HepG2 (cell line): ENCODE measurements around the gene FUT3. TPM values are rescaled to one million over a fixed set of nuclear protein-coding genes. Genes with fewer than 3 reads are reported as not detected.

ENCODE experiments used
- ATAC-seq: fragments of 200-7000 bp; cut with Tn5 transposase; 3 replicates; pipeline ENCODE4 v1.9.1; 2020; ENCODE audit warnings: mild to moderate bottlenecking, moderate library complexity
- BruUV-seq: library from RNA; stranded (reverse); fragments of 400-500 nt; replicated peaks from 2 replicates; lab custom pipeline; 2021; lab: Mats Ljungman, UMichigan
- CTCF ChIA-PET: fragments of 300-600 bp; formaldehyde crosslinking; extraction: SDS; loops from one replicate; lab custom pipeline; 2021; ENCODE audit warnings: low total read pairs, inconsistent platforms, low intra/inter-chr PET ratio; lab: Yijun Ruan, JAX
- POLR2A ChIA-PET: fragments of 350-600 bp; sonication (Branson Sonifier 250); formaldehyde crosslinking; loops from one replicate; lab custom pipeline; 2020; ENCODE audit warnings: antibody characterized with exemption, inconsistent platforms; lab: Yijun Ruan, JAX
- DNase-seq: peaks from one replicate; pipeline ENCODE4 v3.0.0-alpha.2; 2015; ENCODE audit warnings: low spot score
- FAIRE-seq: peaks from 3 replicates; lab custom pipeline; 2011; peaks lifted over from hg19 to GRCh38; lab: Jason Lieb, UNC
- H2AFZ ChIP-seq: one replicate; pipeline ENCODE4 v1.6.1; 2011; ENCODE audit warnings: low read length, inconsistent platforms
- H3K27ac ChIP-seq: fragments of 300-600 bp; 3 replicates; pipeline ENCODE4 v1.8.0; 2011; ENCODE audit warnings: mixed run types, mild to moderate bottlenecking, mixed read lengths, low read length, inconsistent platforms; ENCODE audit not compliant: insufficient read depth; ENCODE audit errors: extremely low read length
- H3K27me3 ChIP-seq, 2 experiments: fragments of 200-600 bp in 1 of 2; 2 replicates in 1 of 2; 3 replicates in 1 of 2; pipeline versions ENCODE4 v1.6.0 to v1.8.0; 2011; ENCODE audit warnings: low read length in 2 of 2, mild to moderate bottlenecking in 2 of 2, moderate library complexity in 2 of 2, inconsistent platforms in 1 of 2; ENCODE audit not compliant: insufficient read depth in 2 of 2, control insufficient read depth in 1 of 2
- H3K36me3 ChIP-seq, 2 experiments: fragments of 200-600 bp in 1 of 2; replicated peaks in 1 of 2; 2 replicates in 1 of 2; 3 replicates in 1 of 2; pipeline versions ENCODE4 v1.5.1 to v1.8.0; 2011; ENCODE audit warnings: low read length in 2 of 2, inconsistent platforms in 1 of 2; ENCODE audit not compliant: insufficient read depth in 2 of 2, control insufficient read depth in 1 of 2
- H3K4me1 ChIP-seq: 2 replicates; pipeline ENCODE4 v1.5.1; 2012; ENCODE audit warnings: low read length, inconsistent platforms; ENCODE audit not compliant: insufficient read depth
- H3K4me2 ChIP-seq: 2 replicates; pipeline ENCODE4 v1.6.0; 2011; ENCODE audit warnings: low read depth, low read length, inconsistent platforms
- H3K4me3 ChIP-seq, 3 experiments: fragments of 200-600 bp in 1 of 3; sonication (generic), shearing (Covaris generic) in 1 of 3; replicated peaks in 1 of 3; 2 replicates each; pipeline ENCODE4 v1.5.1; 2011 to 2016; ENCODE audit warnings: low read length in 3 of 3, inconsistent platforms in 2 of 3, low read depth in 2 of 3, mild to moderate bottlenecking in 2 of 3, control low read depth in 1 of 3, mixed read lengths in 1 of 3; ENCODE audit not compliant: insufficient read depth in 1 of 3
- H3K79me2 ChIP-seq: one replicate; pipeline ENCODE4 v1.6.1; 2011; ENCODE audit warnings: low read length, inconsistent platforms; ENCODE audit not compliant: insufficient read depth
- H3K9ac ChIP-seq: 2 replicates; pipeline ENCODE4 v1.6.0; 2011; ENCODE audit warnings: mild to moderate bottlenecking, low read depth, low read length, inconsistent platforms; ENCODE audit not compliant: insufficient read depth
- H3K9me3 ChIP-seq: 2 replicates; pipeline ENCODE4 v1.5.1; 2012; ENCODE audit warnings: mild to moderate bottlenecking, low read length
- H4K20me1 ChIP-seq: 2 replicates; pipeline ENCODE4 v1.6.0; 2011; ENCODE audit warnings: inconsistent platforms, mild to moderate bottlenecking, low read length, moderate library complexity; ENCODE audit not compliant: insufficient read depth
- KMT2A ChIP-seq: sonication (generic); formaldehyde crosslinking; IDR thresholded peaks from 2 replicates; pipeline ENCODE4 v1.4.0; 2020; ENCODE audit warnings: missing genetic modification reagents
- NONO ChIP-seq, 2 experiments: fragments of 450-650 bp in 1 of 2; sonication (generic) in 1 of 2; formaldehyde crosslinking in 1 of 2; IDR thresholded peaks in 1 of 2; conservative IDR thresholded peaks in 1 of 2; 2 replicates each; pipeline versions ENCODE4 v1.6.1 to v1.8.0; 2017 to 2022; ENCODE audit warnings: mild to moderate bottlenecking in 1 of 2, missing genetic modification reagents in 1 of 2, moderate library complexity in 1 of 2
- TOE1 ChIP-seq: sonication (generic); formaldehyde crosslinking; IDR thresholded peaks from 2 replicates; pipeline ENCODE4 v1.4.0; 2020; ENCODE audit warnings: mild to moderate bottlenecking, missing genetic modification reagents
- ZFP36 ChIP-seq: fragments of 150-350 bp; IDR thresholded peaks from 2 replicates; pipeline ENCODE4 v1.6.1; 2018; ENCODE audit warnings: borderline replicate concordance, low read length, low read depth; ENCODE audit not compliant: partially characterized antibody
- ZNF772 ChIP-seq: sonication (generic); formaldehyde crosslinking; IDR thresholded peaks from 2 replicates; pipeline ENCODE4 v1.5.0; 2020; ENCODE audit warnings: mild to moderate bottlenecking, missing genetic modification reagents
- ZSCAN22 ChIP-seq: sonication (generic); formaldehyde crosslinking; IDR thresholded peaks from 2 replicates; pipeline ENCODE4 v1.4.0; 2020; ENCODE audit warnings: mild to moderate bottlenecking, missing genetic modification reagents
- WGBS: methylation state at CpG from one replicate; pipeline ENCODE4 v1.1.6; 2017; ENCODE audit warnings: low lambda C conversion rate; 5-methylcytosine and 5-hydroxymethylcytosine counted together
- in situ Hi-C: cut with HindIII; loops from 2 replicates; pipeline ENCODE4 v1.10.0; 2017; ENCODE audit warnings: low pct_unique_long_range_greater_than_20kb; ENCODE audit not compliant: extremely low pct_ligation_motif_present
- intact Hi-C: fragments of 100-400 bp; cut with micrococcal nuclease; formaldehyde crosslinking; loops from one replicate; pipeline ENCODE4 v1.10.0; 2022; ENCODE audit not compliant: unreplicated experiment
- polyA plus RNA-seq, 8 experiments: library from polyadenylated mRNA; depleted of rRNA in 3 of 8; stranded (reverse) in 7 of 8; unstranded in 1 of 8; fragments of >200 nt; fragmentation: Illumina TruSeq in 4 of 8; extraction: Trizol in 4 of 8; gene quantifications; 2 replicates each; pipeline versions ENCODE4 v1.2.1 to v1.2.3, GENCODE V29; 2011 to 2016; ENCODE audit warnings: low read depth in 4 of 8, missing spikeins in 1 of 8, mixed read lengths in 1 of 8; ENCODE audit not compliant: insufficient read depth in 1 of 8
- total RNA-seq, 5 experiments: library from RNA; depleted of rRNA; stranded (reverse); fragments of >200 nt; fragmentation: Illumina TruSeq; extraction: Trizol; gene quantifications; 2 replicates each; pipeline ENCODE4 v1.2.3, GENCODE V29; 2016; ENCODE audit warnings: low read depth in 1 of 5
- TF ChIP-seq, protein P1 (sequence below): sonication (generic); formaldehyde crosslinking; IDR thresholded peaks from 2 replicates; pipeline ENCODE4 v1.4.0; 2020; ENCODE audit warnings: missing genetic modification reagents

The FUT3 gene
- total and polyA plus RNA-seq, 2 of the 13 experiments (the other 11 are each of a cell fraction or from before 2014, with no cell fraction given): 0.53 to 1.1 TPM

GRCh38 chr19:5795382-5795919 is 55.8 kb downstream of the FUT3 start:
- no peaks in the 10 kb centered on the region for H4K20me1 ChIP-seq
- H3K79me2 ChIP-seq: no peaks in the 10 kb centered on the region
- no peak overlapping the region for H3K4me3 ChIP-seq
- FAIRE-seq (no peak), ATAC-seq (no peak), DNase-seq (no peak)
- TF ChIP-seq ZSCAN22 (CRISPR knock-in tag): no peak
- TF ChIP-seq ZNF772 (CRISPR knock-in tag): no peak
- TF ChIP-seq NONO (IDR thresholded peaks at IDR 0.05): no peak
- no peak for TF ChIP-seq NONO (CRISPR knock-in tag; conservative IDR thresholded peaks at IDR 0.05)
- peak; percentile 80 for TF ChIP-seq ZFP36
- TF ChIP-seq TOE1 (CRISPR knock-in tag): no peak
- TF ChIP-seq KMT2A (CRISPR knock-in tag): no peak
- peaks cover 40% of the 10 kb centered on the region for H3K4me1 ChIP-seq
- H3K9me3 ChIP-seq: no peaks in the 10 kb centered on the region
- H3K27me3 ChIP-seq: peaks cover 0 to 5% of the 10 kb centered on the region in 2 experiments; a peak in 2 of 5 replicates
- intact Hi-C loops: no loop called here
- POLR2A ChIA-PET: no interaction called here
- no peak overlapping the region for H3K4me2 ChIP-seq
- H3K9ac ChIP-seq: no peak overlapping the region
- no peak overlapping the region for H2AFZ ChIP-seq
- H3K27ac ChIP-seq: no peak overlapping the region
- in situ Hi-C loops: no loop called here
- no peaks in the 10 kb centered on the region for H3K36me3 ChIP-seq
- CTCF ChIA-PET: interaction anchor here (1.4 kb wide), 1 partner anchor 9 kb away, joined by 3 read pairs; no protein-coding TSS in a partner anchor
- no TSS peak for BruUV-seq
- 67% methylated on average over 7 of the region's 7 CpGs for WGBS

DNA sequence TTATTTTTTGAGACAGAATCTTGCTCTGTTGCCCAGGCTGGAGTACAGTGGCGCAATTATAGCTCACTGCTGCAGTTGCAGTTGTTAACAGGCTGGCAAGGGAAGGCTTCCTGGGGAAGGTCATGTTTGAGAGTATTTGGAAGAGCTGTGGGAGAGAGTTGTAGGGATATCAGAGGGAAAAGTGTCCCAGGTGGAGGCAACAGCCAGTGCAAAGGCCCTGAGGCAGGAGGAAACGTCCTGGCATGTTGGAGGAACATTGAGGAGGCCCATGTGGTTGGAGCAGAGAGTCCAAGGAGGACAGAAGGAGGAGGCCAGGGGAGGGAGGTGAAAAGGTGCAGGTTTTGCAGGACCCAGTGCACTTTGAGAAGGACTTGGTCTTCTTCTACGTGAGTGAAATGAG is 58.1 kb downstream of the FUT3 start:
- H3K27me3 ChIP-seq: peaks cover 0 to 5% of the 10 kb centered on the region in 2 experiments; a peak in 1 of 5 replicates
- no peak overlapping the region for H3K4me2 ChIP-seq
- intact Hi-C loops: no loop called here
- ATAC-seq (no peak), DNase-seq (no peak)
- CTCF ChIA-PET: interaction anchor here (2.2 kb wide), 1 partner anchor 19 kb away, joined by 8 read pairs; no protein-coding TSS in a partner anchor
- peaks cover 29% of the 10 kb centered on the region for H3K4me1 ChIP-seq
- no peak overlapping the region for H3K27ac ChIP-seq
- peaks cover 6 to 17% of the 10 kb centered on the region in 2 experiments; a peak in 3 of 5 replicates for H3K36me3 ChIP-seq
- POLR2A ChIA-PET: interaction anchor here (0.7 kb wide), 1 partner anchor 35 kb away, joined by 3 read pairs; no protein-coding TSS in a partner anchor
- no peak overlapping the region for H3K9ac ChIP-seq
- no peak overlapping the region for H3K4me3 ChIP-seq
- WGBS: 70% methylated on average over 3 of the region's 3 CpGs
- no peak overlapping the region for H2AFZ ChIP-seq
- no peaks in the 10 kb centered on the region for H4K20me1 ChIP-seq
- in situ Hi-C loops: no loop called here
- no TSS peak for BruUV-seq
- no peaks in the 10 kb centered on the region for H3K79me2 ChIP-seq
- TF ChIP-seq, protein P1, sequence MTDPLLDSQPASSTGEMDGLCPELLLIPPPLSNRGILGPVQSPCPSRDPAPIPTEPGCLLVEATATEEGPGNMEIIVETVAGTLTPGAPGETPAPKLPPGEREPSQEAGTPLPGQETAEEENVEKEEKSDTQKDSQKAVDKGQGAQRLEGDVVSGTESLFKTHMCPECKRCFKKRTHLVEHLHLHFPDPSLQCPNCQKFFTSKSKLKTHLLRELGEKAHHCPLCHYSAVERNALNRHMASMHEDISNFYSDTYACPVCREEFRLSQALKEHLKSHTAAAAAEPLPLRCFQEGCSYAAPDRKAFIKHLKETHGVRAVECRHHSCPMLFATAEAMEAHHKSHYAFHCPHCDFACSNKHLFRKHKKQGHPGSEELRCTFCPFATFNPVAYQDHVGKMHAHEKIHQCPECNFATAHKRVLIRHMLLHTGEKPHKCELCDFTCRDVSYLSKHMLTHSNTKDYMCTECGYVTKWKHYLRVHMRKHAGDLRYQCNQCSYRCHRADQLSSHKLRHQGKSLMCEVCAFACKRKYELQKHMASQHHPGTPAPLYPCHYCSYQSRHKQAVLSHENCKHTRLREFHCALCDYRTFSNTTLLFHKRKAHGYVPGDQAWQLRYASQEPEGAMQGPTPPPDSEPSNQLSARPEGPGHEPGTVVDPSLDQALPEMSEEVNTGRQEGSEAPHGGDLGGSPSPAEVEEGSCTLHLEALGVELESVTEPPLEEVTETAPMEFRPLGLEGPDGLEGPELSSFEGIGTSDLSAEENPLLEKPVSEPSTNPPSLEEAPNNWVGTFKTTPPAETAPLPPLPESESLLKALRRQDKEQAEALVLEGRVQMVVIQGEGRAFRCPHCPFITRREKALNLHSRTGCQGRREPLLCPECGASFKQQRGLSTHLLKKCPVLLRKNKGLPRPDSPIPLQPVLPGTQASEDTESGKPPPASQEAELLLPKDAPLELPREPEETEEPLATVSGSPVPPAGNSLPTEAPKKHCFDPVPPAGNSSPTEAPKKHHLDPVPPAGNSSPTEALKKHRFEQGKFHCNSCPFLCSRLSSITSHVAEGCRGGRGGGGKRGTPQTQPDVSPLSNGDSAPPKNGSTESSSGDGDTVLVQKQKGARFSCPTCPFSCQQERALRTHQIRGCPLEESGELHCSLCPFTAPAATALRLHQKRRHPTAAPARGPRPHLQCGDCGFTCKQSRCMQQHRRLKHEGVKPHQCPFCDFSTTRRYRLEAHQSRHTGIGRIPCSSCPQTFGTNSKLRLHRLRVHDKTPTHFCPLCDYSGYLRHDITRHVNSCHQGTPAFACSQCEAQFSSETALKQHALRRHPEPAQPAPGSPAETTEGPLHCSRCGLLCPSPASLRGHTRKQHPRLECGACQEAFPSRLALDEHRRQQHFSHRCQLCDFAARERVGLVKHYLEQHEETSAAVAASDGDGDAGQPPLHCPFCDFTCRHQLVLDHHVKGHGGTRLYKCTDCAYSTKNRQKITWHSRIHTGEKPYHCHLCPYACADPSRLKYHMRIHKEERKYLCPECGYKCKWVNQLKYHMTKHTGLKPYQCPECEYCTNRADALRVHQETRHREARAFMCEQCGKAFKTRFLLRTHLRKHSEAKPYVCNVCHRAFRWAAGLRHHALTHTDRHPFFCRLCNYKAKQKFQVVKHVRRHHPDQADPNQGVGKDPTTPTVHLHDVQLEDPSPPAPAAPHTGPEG (CRISPR knock-in tag): no peak
- TF ChIP-seq, all 625 proteins: peak for 0
- no peaks in the 10 kb centered on the region for H3K9me3 ChIP-seq
- no peak for FAIRE-seq
